Raji (cell line): ENCODE data around the gene COMMD3.

Experiments
- POLR2A ChIP-seq: IDR thresholded peaks from 2 replicates; pipeline ENCODE4 v1.6.1; 2011; ENCODE audit warnings: low read depth, low read length, control low read depth; ENCODE audit not compliant: insufficient read depth

COMMD3 gene

DNA sequence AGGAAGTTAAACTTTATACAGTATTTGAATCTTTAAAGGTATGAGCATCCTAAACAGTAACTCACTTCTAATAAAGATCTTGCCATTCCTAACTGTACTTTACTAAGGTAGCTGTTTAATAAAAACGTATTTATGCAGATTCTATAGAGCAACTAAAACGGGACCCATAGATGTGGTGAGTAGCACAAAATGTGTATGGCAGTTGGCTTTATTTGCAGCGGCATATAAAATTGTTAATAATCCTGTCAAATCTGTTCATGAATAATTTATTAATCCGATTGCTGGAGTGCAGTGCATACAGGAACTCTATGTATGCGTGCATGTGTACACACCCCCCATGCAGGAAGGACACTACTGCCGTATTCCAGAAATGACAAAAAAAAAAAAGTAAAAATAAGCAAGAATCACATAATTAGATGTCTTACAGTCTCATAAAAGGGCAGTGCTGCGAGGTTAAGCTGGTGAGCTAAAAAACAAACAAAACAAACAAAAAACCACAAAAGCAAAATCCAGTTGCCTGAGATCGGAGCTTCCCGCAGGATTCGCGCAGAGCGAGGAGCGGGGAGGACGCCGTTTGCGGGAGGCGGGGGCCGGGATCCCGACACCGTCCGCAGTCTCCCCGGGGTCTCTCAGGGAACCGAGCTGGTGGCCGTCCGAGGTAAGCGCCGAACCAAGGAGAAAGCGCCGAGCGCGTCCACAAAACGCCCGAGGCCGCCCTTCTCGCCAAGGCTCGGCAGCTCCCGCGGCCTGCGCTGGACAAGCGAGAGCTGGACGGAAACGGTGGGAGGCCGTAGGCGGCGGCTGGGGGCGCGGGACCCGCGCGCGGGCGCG lies 518 bp upstream of the COMMD3 start:
- no peak for TF ChIP-seq POLR2A

DNA sequence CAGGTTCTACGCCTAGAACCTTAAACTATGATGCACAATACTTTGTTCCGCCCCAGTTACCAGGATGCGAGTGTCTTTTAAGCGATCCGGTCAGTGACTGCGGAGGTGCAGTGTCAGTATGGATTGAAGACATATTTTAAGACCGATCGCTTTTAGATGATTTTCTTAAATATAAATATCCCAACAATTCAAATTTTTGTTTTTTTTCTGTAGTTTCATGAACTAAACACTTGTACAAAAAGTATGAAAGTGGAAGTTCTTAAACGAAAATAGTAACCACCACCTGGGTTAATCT lies 835 bp downstream of the COMMD3 start:
- TF ChIP-seq POLR2A, result no peak

DNA sequence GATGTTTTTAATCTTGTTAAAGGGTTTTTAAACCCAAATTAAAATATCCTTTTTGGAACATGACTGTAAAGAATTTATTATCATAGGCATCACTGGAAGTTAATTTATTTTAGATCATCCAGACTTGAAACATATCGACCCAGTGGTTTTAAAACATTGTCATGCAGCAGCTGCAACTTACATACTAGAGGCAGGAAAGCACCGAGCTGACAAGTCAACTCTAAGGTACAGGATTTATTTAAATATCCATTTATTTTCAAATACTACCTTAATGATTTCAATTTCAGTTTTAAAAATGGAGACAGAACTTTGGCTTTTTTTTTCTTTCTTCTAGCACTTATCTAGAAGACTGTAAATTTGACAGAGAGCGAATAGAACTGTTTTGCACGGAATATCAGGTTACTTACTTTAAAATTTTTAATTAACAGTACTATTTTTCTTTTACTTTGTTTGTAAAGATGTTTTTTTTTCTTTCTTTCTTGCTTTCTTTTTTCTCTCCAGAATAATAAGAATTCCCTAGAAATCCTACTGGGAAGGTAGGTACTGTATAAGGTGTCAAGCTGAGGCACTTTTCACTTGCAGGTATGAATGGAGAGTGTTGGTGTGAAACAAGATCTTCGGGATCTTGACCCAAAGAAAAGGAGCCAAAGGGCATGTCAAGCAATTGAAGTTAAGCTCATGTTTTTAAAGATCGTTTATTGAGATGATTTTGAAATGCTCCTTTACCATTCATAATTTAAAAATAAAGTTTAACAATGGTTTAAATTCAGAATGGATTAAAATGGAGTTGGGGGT lies 1.8 kb downstream of the COMMD3 start:
- no peak for TF ChIP-seq POLR2A

DNA sequence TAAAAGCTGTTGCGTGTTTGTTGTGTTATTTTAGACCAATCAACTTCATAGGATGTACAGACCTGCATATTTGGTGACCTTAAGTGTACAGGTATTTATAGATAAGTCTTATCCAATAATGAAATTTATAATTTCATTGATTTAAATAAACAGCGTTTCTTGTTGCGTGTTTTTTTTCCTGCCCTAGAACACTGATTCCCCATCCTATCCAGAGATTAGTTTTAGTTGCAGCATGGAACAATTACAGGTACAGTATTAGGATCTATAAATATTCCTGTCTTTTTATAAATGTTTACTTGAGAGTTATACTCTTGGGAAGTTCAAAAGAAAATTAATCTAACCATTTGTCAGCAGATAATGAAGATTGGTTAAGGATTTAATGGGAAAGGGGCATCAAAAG lies 2.6 kb downstream of the COMMD3 start:
- no peak for TF ChIP-seq POLR2A

DNA sequence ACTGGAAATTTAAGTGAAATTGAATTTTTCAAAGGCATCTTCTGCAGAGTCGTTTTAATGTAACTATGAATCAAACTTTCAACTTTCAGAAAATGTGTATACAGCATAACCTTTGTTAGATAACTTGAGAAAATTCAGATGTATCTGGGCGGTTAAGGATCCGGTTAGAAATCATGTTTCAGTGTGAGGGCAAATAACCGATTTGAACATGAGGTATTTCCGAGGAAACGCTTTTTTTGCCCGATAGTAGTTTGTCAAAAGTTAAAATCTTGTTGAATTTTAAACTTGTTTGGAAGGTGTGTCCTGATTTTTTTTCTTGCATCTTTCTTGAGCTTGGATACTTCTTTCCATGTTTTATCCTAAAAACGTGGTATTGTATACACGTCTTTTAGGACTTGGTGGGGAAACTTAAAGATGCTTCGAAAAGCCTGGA lies 3.4 kb downstream of the COMMD3 start:
- TF ChIP-seq POLR2A, result no peak

DNA sequence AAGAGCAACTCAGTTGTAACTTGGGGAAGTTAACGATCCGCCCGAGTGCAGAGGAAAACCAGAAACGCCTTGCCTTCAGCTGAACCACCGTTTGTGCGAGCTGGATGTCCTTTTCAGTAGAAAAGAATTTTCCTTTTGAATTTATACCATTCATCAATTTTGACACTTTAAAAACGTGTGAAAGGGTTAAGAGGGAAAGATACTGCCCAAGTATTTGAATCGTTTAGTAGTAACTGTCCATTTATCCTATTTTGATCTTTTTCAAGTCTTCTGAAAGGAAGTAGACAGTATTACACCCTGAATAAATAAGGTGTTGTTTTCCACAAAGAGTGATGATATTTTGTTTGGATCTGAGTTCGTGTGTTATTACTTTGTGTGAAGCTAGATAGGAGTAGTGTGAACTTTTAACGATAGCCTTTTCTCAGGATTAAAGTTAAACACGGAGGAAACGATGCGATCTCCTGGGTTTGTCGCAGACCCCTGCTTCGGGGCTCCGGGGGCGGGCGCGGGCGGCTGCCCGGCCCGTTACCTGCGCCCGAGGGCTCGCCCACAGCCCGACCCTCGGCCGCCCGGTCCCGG lies 3.9 kb downstream of the COMMD3 start:
- TF ChIP-seq POLR2A, result no peak

DNA sequence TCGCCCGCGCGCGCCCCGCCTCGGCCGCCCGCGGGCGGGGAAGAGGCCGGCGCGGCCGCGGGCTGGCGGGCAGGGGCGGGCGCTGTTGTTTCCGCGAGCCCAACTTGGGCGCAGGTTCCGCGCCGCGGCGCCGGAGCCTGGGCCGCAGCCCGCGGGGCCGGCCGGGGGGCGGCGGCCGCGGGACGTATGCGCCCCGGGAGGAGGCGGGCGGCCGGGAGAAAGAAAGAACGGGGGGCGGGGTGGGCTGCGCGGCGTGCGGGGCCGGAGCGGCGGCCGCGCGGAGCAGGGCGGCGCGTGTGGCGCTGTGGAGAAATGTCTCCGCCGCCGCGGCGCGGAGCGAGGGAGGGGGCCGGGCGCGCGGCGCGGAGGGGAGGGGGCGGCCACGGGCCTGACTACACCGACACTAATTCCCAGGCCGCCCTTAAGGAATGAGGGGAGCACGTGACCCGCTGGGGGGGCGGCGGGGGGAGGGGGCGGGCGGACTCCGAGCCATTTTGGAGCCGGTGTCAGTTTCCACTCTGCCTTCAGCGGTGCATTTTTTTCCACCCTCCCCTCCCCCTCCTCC lies 4.5 kb downstream of the COMMD3 start, which contains the start of gene BMI1:
Gene BMI1 (plus strand): TSS at position 509 of the 565 bp plus-strand sequence. CDS start 5,351 bp downstream, outside the sequence.
- no peak for TF ChIP-seq POLR2A

DNA sequence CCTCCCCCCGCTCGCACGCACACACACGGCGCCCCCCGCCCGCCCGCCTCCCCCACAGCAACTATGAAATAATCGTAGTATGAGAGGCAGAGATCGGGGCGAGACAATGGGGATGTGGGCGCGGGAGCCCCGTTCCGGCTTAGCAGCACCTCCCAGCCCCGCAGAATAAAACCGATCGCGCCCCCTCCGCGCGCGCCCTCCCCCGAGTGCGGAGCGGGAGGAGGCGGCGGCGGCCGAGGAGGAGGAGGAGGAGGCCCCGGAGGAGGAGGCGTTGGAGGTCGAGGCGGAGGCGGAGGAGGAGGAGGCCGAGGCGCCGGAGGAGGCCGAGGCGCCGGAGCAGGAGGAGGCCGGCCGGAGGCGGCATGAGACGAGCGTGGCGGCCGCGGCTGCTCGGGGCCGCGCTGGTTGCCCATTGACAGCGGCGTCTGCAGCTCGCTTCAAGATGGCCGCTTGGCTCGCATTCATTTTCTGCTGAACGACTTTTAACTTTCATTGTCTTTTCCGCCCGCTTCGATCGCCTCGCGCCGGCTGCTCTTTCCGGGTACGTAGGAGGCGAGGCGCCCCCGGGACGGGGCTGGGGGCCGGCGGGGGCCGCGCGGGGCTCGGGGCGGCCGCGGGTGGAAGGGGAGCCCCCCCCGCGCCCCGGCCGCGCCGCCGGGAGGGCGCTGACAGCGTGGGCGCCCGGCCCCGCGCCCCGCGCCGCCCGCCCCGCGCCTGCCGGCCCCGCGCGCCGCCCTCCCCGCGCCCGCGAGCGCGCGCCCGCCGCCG lies 5.2 kb downstream of the COMMD3 start:
- no peak for TF ChIP-seq POLR2A

DNA sequence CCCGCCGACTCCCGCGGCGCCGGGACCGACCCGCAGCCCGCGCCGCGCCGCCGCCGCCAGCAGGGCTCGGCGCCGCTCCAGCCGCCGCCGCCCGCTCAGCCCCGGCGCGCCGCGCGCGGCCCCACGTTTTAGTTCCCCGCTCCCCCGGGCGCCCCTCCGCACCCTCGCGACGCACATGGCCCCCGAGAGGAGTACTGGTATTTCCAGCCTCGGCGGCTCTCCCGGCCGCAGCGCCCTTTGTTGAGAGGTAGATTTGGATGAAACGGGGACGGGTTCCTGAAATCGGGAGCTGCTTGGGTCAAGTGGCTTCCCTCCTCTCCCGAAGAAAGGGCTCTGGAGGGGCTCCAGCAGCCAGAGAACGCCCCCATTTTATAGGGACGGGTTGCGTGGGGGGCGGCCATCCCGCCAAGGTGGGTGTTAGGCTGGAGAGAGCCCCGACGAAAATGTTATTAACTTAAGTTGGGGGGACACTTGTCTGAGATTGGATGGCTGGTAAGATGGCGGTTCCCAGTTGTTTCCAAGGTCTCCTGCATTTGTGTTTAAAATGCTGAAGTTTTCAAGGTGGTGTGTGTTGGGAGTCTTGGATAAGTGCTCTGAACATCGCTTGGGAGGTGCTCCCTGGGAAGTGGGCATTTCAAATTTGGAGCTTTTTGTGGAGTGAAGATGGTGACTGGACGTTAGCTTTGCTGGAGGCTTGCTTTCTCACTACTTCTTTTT lies 5.9 kb downstream of the COMMD3 start:
- no peak for TF ChIP-seq POLR2A

DNA sequence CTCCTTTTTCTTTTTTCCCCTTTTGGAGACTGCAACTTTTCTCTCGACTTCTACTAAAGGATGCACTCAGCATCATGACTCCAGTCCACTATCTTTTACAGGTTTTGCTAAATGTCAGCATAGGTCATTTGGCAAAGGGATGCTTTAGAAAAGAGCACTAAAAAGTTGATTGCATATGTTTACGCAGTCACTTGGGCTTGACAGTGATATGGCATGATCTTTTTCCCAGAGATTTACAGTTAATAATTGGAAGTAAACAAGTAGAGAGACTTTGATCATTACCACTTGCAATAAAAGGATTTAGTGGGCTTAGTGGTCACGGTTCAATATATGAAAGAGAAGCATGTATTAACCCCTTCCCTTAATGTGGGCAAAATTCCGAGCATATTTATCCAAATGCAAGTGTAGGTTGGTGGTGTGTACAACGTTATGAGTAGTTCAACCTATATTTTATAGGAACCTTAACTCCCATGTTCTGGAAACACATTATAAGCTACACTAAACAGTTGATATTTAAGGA lies 6.5 kb downstream of the COMMD3 start:
- TF ChIP-seq POLR2A, result no peak

DNA sequence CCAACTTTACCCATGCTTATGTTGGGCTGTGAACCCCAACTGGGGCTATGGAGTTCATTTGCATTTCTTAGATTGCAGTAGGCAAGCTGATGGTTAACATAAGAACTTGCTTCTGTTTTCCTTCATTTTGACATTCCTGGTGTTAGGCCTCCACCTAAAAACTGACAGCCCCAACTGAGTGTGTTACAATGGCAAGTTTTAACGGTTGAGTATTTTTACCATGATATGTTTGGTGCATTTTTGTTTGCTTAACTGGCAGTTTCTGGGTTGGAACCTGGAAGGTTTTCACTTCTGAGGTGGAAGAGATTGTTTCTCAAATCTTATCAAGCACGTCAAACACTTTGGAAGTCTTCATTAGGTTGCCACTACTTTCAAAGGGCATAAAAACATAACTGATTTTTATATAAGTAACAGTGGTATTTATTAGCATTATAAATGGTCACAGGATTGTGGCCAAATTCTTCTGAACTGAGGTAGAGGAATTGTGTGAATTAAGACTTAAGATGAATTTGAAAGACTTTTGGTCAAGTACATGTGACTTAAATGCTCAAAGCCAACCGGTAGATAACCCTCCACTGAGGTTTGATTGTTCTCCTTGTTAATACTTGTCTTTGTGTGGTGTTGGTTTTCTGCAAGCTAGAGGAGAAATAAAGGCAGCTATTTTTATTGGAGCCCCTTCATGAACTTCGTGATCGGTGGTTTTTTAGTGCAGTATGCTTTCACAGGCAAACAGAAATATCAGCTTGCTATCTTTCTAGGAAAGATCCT lies 7.5 kb downstream of the COMMD3 start:
- no peak for TF ChIP-seq POLR2A

DNA sequence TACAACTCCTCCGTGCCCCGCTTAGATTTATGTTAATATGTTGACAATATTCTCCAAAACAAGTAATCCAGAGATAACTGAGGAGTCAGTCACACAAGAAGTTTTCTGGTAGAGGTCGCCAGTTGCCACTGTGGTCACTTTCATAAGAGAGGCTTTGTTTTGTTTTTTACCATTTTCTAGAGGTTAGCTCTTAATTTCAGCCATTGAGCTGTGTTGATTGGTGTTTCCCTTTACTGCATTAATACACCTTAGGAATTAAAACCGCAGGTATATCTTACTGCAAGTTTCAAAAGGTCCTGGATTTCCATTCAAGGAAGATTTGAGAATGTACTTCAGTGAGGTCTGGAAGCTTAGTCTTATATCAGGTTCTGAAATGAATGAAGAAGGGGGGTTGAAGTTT lies 8.2 kb downstream of the COMMD3 start:
- no peak for TF ChIP-seq POLR2A

DNA sequence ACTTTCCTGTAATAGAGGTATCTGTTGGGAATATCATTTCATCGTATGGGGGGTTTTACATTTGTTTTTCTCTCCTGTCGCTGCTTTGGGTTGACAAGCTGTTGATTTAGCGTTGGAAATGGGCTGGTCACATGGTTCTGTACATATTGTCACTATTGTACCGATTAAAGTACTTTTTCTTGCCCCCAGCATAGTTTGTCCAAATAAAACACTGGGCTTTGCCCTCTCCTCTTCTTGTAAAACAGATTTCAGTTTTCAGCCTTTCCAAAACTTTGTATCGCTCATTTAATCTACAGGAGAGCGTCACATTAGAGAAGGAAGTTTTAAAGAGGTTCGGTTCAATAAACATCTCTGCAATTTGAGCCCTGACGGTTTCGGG lies 8.7 kb downstream of the COMMD3 start:
- TF ChIP-seq POLR2A, result no peak
